HG03064 (cell line): ENCODE measurements around the gene CALN1.
"Not testable (repeated sequence)": the region's sequence is repeated elsewhere in the genome, so short reads cannot be mapped to it uniquely, and the experiment has no call there.

Source experiments
- ATAC-seq: cut with Tn5 transposase; IDR thresholded peaks from one replicate; pipeline ENCODE4 v1.9.1; 2021; ENCODE audit warnings: low read depth; ENCODE audit not compliant: unreplicated experiment

The CALN1 gene

DNA sequence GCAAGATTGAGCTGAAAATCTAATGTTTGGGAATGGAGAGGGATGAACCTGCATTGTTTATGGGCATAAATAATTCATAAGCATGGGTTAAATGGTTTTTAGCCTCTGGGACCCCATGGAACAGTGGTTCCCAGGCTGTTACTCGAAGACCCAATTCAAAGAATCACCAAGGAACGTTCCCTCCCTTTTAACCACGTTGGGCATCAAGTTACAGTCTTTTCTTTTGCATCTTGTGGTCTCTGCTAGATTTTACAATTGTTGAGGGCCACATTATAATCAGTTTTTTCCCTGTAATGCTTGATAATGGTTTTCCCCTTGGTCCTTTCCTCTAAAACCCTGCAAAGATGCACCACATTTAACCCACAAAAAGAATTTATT is 2.5 kb downstream of the CALN1 start:
- ATAC-seq = no peak

GRCh38 chr7:72408966-72409637 is 3.0 kb downstream of the CALN1 start:
- ATAC-seq = no peak

DNA sequence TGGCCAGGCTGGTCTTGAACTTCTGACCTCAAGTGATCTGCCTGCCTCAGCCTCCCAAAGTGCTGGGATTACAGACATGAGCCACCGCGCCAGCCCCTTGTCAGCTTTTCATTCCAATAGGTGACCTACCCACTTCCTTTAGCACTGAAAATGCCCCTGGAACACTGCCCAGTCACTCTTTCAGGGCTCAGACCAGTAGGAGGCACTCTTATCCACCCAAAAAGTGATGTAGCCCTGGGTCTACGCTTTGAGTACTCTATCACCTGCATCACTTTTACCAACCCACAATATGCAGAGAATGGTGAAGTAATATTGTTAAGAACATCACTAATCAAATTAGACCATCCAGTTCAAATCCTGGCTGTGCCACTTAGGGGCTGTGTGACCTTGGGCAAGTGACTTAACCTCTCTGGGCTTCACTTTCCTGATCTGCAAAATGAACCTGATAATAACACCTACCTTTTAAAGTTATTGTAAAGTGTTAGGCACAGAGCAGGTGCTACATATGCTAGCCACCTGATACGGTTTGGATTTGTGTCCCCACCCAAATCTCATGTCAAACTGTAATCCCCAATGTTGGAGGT is 5.2 kb downstream of the CALN1 start:
- ATAC-seq = no peak

- ATAC-seq = no peak
Measured at GRCh38 chr7:72405871-72406270, 6.3 kb downstream of the CALN1 start.

GRCh38 chr7:72405418-72405817 is 6.7 kb downstream of the CALN1 start:
- no peak for ATAC-seq

DNA sequence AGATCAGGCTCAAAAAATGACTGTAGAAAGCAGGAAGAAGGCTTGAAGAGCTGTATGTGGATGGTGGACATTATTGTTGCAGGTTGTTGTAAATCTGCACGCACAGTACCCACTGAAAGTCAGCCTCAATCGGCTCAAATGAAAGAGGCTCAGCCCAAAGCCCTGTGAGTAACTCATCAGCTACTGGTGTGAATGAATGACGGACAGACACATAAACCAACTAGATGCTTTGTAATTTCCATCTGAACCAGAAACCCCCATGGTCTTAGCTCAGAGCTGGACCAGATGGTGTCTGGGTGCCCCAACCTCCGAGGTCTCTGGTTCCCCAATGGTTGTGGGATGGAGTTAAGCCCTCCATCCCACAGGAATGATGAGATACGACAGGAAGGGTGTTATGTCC is 7.4 kb downstream of the CALN1 start:
- ATAC-seq = no peak

- ATAC-seq = no peak
Measured at GRCh38 chr7:72403458-72404076, 8.6 kb downstream of the CALN1 start.

GRCh38 chr7:72394016-72394415 is 18.1 kb downstream of the CALN1 start:
- ATAC-seq = no peak

- ATAC-seq = no peak
Measured at GRCh38 chr7:72391821-72392377, 20.2 kb downstream of the CALN1 start.

DNA sequence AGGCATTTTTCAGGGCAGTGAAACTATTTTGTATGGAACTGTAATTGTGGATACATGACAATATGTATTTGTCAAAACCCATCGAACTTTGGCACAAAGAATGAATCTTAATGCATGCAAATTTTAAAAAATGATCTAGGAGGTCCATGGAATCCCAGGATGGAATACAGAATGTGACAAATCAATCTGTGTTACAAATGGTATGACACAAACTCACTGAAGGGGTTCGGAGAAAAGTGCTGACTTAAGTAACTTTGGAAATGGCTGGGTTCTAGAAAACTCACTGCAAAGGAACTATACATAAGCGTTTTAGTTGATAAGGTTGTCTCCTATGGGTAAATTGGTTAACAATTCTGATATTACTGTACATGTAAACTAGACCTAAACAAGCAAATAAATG is 26.0 kb downstream of the CALN1 start:
- ATAC-seq = no peak

DNA sequence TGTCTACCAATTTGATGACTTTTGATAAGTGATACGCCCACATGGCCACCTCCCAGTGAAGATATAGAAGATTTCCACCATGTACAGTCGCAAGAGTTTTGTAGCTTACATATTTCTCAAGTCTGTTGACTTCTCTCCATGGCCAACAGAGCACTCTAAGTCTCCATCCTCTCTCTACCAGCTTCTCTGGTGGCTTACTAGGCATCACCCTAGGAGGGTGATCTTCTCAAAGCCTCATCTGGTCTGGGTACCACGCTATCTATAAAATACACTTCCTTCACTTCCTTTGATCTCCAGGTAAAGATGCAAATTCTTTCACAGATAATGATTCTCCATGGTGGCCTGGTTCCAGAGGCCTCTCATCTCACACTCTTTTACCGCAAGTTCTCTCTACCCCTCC is 49.9 kb downstream of the CALN1 start:
- no peak for ATAC-seq

DNA sequence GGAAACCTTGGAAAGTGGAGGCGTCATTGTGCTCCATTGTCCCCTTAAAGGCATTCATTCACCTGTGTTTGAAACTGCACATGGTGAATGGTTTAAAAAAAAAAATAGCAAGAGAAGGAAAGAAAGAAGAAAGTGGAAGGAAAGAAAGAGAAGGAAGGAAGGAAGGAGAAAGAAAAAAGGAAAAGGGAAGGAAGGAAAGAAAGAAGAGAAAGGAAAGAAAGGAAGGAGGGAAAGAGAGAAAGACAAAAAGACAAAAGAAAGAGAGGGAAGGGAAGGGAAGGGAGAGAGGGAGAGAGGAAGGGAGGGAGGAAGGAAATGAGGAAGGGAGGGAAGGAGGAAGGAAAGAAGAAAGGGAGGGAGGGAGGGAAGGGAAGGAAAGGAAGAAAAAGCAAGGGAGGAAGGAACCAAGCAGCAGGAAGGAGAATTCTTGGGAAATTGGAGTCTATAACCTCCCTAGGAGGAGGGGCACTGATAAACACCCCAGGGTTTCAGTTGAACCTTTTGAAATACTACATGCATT is 66.9 kb downstream of the CALN1 start:
- no peak for ATAC-seq

- no peak for ATAC-seq
Measured at GRCh38 chr7:72343991-72344390, 68.1 kb downstream of the CALN1 start.

- ATAC-seq = not testable (repeated sequence)
Measured at GRCh38 chr7:72343354-72343753, 68.8 kb downstream of the CALN1 start.

DNA sequence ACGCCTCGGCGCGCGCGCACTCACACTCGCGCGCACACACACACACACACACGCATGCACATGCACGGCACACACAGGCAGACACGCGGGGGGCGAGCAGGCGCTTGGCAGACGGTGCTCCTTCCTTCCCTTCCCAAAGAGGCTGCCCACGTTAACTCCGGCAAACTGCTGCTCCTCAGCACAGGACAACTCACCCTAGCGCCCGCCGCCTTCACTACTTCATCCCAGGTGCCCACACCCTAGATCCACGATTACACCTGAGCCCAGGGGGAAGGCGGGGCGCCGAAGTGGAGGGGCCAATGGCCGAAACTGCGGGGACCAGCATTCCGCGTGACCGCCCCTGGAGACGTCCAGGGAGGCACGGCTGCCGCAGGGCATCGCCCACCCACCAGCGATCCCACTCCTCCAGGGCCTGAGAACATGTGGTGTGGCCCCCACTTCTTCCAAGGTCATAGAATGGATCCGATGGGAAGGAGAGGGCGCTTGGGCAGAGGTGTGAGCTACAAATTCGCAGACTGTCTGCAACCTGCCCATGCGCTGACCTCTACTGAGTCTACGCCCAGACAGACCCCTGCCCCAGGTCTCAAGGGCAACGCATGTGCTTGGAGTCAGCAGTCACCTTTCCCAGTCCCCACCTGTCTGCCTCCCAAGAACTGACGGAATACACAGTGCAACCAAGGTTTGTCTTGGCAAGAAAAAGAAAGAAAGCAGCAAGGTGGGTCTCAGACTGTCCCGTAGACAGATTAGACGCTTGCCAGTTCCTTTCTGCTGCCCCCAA is 74.6 kb downstream of the CALN1 start:
- ATAC-seq = no peak

DNA sequence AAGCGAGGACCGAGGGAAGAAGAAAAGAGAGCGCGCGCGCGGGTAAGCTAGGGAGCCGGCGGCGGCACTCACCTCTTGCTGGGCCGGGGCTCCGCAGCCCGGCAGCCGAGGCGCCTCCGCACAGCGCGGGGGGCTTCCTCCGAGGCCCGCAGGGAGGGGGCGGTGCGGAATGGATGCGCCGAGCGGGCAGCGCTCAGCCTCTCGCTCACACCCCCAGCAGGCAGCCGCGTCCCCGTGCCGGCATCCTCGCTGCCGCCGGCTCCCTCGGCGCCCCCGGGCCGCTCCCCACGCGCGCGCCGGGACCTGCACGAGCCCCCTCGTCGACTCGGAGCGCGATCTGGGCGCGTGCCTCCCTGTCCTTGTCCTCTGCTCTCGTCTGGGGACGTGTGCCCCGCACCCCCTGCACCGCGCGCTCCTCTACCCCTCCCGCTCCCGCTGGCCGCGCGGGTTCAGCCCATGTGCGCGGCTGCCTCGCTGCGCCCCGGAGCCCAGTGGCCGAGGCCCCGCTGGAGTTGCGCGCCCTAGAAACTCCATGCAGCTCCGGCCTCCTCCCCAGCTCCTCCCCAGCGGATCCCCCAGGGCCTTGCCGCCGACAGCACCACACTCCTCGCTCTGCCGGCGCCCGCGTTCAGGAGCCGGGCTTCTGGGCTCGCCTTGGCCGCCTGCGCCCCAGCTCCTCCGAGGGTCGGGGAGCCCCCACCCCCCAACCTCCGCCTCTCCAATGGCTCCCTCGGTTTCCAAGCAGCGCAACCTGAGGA is 75.3 kb downstream of the CALN1 start:
- no peak for ATAC-seq

DNA sequence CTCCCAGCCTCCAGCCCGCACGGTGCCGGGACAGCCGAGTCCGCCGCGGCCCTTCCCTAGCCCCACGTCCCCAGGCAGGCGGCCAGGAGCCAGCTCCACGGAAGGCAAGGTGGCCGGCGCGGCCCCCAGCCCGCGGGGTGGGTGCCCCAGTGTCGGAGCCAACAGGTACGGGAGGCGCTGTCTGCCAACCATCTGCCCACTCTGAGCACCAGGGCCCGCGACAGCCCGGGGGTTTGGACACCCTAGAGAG is 75.8 kb downstream of the CALN1 start:
- no peak for ATAC-seq

DNA sequence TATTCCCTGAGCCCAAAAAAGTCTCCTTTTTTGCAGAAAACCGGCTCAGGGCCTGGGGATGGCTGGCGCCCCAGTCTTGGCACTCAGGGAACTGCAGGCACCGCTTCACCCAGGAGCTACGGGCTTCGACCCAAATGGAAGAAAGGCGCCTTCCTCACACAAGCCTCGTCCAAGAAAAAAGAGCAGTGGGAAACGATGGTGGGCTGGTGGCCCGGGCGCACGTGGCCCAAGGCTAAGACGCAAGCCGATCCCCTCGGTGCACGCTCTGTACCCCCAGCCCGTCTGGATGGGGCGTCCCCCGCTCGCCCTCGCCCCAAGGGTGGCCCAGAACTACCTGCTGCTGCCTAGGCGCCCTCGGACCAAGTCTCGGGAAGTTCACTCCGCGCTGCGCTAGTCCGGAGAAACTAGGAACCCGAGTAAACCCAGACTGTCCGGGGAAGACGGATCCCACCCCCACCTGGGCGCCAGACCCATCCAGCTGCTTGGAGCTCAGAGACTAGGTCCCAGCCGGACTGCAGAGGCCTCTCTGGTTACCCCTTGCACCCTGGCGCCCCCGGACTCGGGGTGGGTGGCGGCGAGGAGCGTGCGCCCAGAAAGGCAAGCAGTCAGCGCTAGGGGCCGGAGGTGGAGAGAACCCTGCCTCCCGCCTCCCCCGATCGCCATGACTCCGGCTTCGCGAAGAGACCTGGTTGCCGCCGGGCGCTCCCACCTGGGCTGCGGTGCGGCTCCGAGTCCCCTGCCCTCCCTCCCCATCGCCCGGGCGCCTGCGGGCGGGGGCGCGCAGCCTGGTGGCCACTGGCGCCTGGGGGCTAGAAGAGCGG is 76.4 kb downstream of the CALN1 start:
- no peak for ATAC-seq

- no peak for ATAC-seq
Measured at GRCh38 chr7:72334698-72335097, 77.4 kb downstream of the CALN1 start.

- ATAC-seq = no peak
Measured at GRCh38 chr7:72334066-72334465, 78.1 kb downstream of the CALN1 start.
